ENCODE measurements around the gene SRP14. TPM values are rescaled to one million over a fixed set of nuclear protein-coding genes. Genes with fewer than 3 reads are reported as not detected.
A peak's percentile ranks its signal among the peaks of the same experiment; 100 is the strongest.

Gene SRP14
- total and polyA plus RNA-seq, 9 of the 15 experiments (the other 6 are each of a cell fraction or from before 2014, with no cell fraction given), result 161 to 1,097 (median 402) TPM

GRCh38 chr15:40081691-40082194 is 42.8 kb upstream of the SRP14 start (continued):
- TF ChIP-seq, protein P1, sequence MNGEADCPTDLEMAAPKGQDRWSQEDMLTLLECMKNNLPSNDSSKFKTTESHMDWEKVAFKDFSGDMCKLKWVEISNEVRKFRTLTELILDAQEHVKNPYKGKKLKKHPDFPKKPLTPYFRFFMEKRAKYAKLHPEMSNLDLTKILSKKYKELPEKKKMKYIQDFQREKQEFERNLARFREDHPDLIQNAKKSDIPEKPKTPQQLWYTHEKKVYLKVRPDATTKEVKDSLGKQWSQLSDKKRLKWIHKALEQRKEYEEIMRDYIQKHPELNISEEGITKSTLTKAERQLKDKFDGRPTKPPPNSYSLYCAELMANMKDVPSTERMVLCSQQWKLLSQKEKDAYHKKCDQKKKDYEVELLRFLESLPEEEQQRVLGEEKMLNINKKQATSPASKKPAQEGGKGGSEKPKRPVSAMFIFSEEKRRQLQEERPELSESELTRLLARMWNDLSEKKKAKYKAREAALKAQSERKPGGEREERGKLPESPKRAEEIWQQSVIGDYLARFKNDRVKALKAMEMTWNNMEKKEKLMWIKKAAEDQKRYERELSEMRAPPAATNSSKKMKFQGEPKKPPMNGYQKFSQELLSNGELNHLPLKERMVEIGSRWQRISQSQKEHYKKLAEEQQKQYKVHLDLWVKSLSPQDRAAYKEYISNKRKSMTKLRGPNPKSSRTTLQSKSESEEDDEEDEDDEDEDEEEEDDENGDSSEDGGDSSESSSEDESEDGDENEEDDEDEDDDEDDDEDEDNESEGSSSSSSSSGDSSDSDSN (IDR thresholded peaks at IDR 0.05; ENCODE audit: borderline replicate concordance in 1 of 2, low read depth in 2 of 2, low read length in 2 of 2), result 0 out of 4 replicates have a peak, but pooled peaks of 1 of the 2 experiments have one; percentile 37
- 0 out of 2 replicates have a peak, but pooled peaks have one; percentile 3 for TF ChIP-seq ZNF584 (CRISPR knock-in tag; IDR thresholded peaks at IDR 0.05; ENCODE audit: low read depth)
- TF ChIP-seq NR2C2 (CRISPR knock-in tag; IDR thresholded peaks at IDR 0.05), result no peak
- TF ChIP-seq NR2C2 (tag; IDR thresholded peaks at IDR 0.05), result peak; percentile 83
- no peak for TF ChIP-seq XRCC4 (IDR thresholded peaks at IDR 0.05; ENCODE audit: extremely low read depth, insufficient read depth, insufficient read length)
- TF ChIP-seq WHSC1 (IDR thresholded peaks at IDR 0.05; ENCODE audit: low read length), result no peak
- peak; percentile 64; the same call in 1 of the 2 replicates for TF ChIP-seq RAD51 (IDR thresholded peaks at IDR 0.05; ENCODE audit: borderline replicate concordance, low read depth)
- TF ChIP-seq ZNF347 (CRISPR knock-in tag; IDR thresholded peaks at IDR 0.05; ENCODE audit: low read depth), result no peak
- TF ChIP-seq NONO (IDR thresholded peaks at IDR 0.05; ENCODE audit: low read depth in 2 of 2, low read length in 1 of 2), result no peak
- no peak for TF ChIP-seq SP2 (IDR thresholded peaks at IDR 0.05; ENCODE audit: extremely low read depth, low read depth, low read length, poor library complexity, severe bottlenecking)
- no peak for TF ChIP-seq ZNF146 (CRISPR knock-in tag; IDR thresholded peaks at IDR 0.05; ENCODE audit: unreplicated experiment)
- TF ChIP-seq TCF7 (IDR thresholded peaks at IDR 0.05; ENCODE audit: borderline replicate concordance), result no peak
- no peak for TF ChIP-seq KDM4B (IDR thresholded peaks at IDR 0.05; ENCODE audit: borderline replicate concordance in 2 of 2, low read depth in 1 of 2)
- TF ChIP-seq POLR2AphosphoS5 (IDR thresholded peaks at IDR 0.05; ENCODE audit: control insufficient read depth, insufficient read depth, low read depth, low read length), result no peak
- no peak for TF ChIP-seq SMARCC2 (IDR thresholded peaks at IDR 0.05; ENCODE audit: low read depth)
- 0 out of 2 replicates have a peak, but pooled peaks have one; percentile 26 for TF ChIP-seq ARID4B (CRISPR knock-in tag; IDR thresholded peaks at IDR 0.05)
- no peak for TF ChIP-seq SAP30 (IDR thresholded peaks at IDR 0.05; ENCODE audit: borderline replicate concordance, insufficient read depth, low read depth, low read length, poor library complexity, severe bottlenecking)
- 0 out of 2 replicates have a peak, but pooled peaks have one; percentile 38 for TF ChIP-seq CREB3 (tag; conservative IDR thresholded peaks at IDR 0.05; ENCODE audit: low read depth)
- peak; percentile 80 for TF ChIP-seq L3MBTL2 (IDR thresholded peaks at IDR 0.05)

Measured in K562 (cell line).